ENCODE results near the gene SLC7A5.
A peak's percentile ranks its signal among the peaks of the same experiment; 100 is the strongest.

SLC7A5 gene

GRCh38 chr16:87784812-87785211 is 84.5 kb downstream of the SLC7A5 start:
- no peak overlapping the region for H3K27ac ChIP-seq

GRCh38 chr16:87782033-87782432 is 87.3 kb downstream of the SLC7A5 start:
- H3K27ac ChIP-seq, result no peak overlapping the region
- no peak overlapping the region for H3K4me3 ChIP-seq

More at GRCh38 chr16:87784812-87785211, 84.5 kb downstream of the SLC7A5 start:
- H3K4me3 ChIP-seq, result no peak overlapping the region

- H3K27ac ChIP-seq, result peak overlapping the region in 7 of 21 experiments; percentile 3 to 76 (median 45)
Observed at GRCh38 chr16:87780385-87780989, 88.8 kb downstream of the SLC7A5 start.

More at GRCh38 chr16:87780385-87780989, 88.8 kb downstream of the SLC7A5 start:
- H3K4me3 ChIP-seq, result no peak overlapping the region
